Measurements from ENCODE around the gene MACROD2. TPM values are rescaled to one million over a fixed set of nuclear protein-coding genes. Genes with fewer than 3 reads are reported as not detected.

MACROD2 gene
- polyA plus RNA-seq, 1 donor from 2014 or later: 23.2 TPM

DNA sequence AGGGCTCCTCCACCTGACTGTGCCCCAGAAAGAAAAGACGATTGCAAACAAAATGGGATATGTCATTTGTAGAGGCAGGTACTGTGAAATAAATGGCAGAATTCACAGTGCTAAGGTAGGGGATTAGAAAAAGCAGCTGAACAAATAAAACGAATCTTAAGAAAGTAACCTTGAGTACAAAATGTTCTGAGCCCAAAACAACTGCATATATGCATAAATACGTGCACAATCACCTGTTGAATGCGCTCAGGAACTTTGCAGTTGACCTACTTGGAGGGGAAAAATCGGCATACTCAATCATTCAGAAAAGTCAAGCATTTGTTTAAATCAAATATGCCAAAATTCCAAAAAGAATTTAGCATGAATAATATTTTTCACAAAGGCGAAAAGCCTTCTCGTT lies 1114.2 kb downstream of the MACROD2 start:
- Histone ChIP-seq H3K9me2 (ENCODE audit: insufficient read depth, low read length) (no peaks in the 10 kb centered on the region), H3K9ac (ENCODE audit: low read length) (no peak overlapping the region), H3K4me2 (ENCODE audit: low read length) (no peak overlapping the region), H3K79me2 (replicated peaks; ENCODE audit: insufficient read depth, low read length) (no peaks in the 10 kb centered on the region), H3K27me3 (ENCODE audit: insufficient read depth, low read depth, low read length) (no peaks in the 10 kb centered on the region), H3K4me3 (ENCODE audit: low read length) (no peak overlapping the region), H3F3A (ENCODE audit: insufficient read depth, low read length, poor library complexity, severe bottlenecking) (no peaks in the 10 kb centered on the region), H3K27ac (ENCODE audit: low read length) (no peak overlapping the region), H3K36me3 (ENCODE audit: insufficient read depth, low read length) (no peaks in the 10 kb centered on the region), H2AFZ (ENCODE audit: low read depth, low read length) (no peak overlapping the region), H3K9me3 (ENCODE audit: low read length) (no peaks in the 10 kb centered on the region), H4K20me1 (ENCODE audit: insufficient read depth) (no peaks in the 10 kb centered on the region)
- TF ChIP-seq, protein P1, sequence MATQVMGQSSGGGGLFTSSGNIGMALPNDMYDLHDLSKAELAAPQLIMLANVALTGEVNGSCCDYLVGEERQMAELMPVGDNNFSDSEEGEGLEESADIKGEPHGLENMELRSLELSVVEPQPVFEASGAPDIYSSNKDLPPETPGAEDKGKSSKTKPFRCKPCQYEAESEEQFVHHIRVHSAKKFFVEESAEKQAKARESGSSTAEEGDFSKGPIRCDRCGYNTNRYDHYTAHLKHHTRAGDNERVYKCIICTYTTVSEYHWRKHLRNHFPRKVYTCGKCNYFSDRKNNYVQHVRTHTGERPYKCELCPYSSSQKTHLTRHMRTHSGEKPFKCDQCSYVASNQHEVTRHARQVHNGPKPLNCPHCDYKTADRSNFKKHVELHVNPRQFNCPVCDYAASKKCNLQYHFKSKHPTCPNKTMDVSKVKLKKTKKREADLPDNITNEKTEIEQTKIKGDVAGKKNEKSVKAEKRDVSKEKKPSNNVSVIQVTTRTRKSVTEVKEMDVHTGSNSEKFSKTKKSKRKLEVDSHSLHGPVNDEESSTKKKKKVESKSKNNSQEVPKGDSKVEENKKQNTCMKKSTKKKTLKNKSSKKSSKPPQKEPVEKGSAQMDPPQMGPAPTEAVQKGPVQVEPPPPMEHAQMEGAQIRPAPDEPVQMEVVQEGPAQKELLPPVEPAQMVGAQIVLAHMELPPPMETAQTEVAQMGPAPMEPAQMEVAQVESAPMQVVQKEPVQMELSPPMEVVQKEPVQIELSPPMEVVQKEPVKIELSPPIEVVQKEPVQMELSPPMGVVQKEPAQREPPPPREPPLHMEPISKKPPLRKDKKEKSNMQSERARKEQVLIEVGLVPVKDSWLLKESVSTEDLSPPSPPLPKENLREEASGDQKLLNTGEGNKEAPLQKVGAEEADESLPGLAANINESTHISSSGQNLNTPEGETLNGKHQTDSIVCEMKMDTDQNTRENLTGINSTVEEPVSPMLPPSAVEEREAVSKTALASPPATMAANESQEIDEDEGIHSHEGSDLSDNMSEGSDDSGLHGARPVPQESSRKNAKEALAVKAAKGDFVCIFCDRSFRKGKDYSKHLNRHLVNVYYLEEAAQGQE (IDR thresholded peaks at IDR 0.05; ENCODE audit: borderline replicate concordance): no peak
- TF ChIP-seq RAD21 (conservative IDR thresholded peaks at IDR 0.05): no peak
- TF ChIP-seq POLR2AphosphoS5 (IDR thresholded peaks at IDR 0.05): no peak
- TF ChIP-seq TAF1 (IDR thresholded peaks at IDR 0.05; ENCODE audit: low read depth): no peak
- TF ChIP-seq, protein P2, sequence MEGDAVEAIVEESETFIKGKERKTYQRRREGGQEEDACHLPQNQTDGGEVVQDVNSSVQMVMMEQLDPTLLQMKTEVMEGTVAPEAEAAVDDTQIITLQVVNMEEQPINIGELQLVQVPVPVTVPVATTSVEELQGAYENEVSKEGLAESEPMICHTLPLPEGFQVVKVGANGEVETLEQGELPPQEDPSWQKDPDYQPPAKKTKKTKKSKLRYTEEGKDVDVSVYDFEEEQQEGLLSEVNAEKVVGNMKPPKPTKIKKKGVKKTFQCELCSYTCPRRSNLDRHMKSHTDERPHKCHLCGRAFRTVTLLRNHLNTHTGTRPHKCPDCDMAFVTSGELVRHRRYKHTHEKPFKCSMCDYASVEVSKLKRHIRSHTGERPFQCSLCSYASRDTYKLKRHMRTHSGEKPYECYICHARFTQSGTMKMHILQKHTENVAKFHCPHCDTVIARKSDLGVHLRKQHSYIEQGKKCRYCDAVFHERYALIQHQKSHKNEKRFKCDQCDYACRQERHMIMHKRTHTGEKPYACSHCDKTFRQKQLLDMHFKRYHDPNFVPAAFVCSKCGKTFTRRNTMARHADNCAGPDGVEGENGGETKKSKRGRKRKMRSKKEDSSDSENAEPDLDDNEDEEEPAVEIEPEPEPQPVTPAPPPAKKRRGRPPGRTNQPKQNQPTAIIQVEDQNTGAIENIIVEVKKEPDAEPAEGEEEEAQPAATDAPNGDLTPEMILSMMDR (IDR thresholded peaks at IDR 0.05; ENCODE audit: poor library complexity, severe bottlenecking): no peak
- no peak for TF ChIP-seq MXI1 (conservative IDR thresholded peaks at IDR 0.05; ENCODE audit: poor library complexity, severe bottlenecking)
- no peak for TF ChIP-seq EP300 (conservative IDR thresholded peaks at IDR 0.05; ENCODE audit: poor library complexity, severe bottlenecking)
- no peak for TF ChIP-seq EZH2 (IDR thresholded peaks at IDR 0.05; ENCODE audit: borderline replicate concordance, insufficient read depth, low read length, poor library complexity, severe bottlenecking)
- no peak for TF ChIP-seq SMC3 (conservative IDR thresholded peaks at IDR 0.05; ENCODE audit: poor library complexity)

DNA sequence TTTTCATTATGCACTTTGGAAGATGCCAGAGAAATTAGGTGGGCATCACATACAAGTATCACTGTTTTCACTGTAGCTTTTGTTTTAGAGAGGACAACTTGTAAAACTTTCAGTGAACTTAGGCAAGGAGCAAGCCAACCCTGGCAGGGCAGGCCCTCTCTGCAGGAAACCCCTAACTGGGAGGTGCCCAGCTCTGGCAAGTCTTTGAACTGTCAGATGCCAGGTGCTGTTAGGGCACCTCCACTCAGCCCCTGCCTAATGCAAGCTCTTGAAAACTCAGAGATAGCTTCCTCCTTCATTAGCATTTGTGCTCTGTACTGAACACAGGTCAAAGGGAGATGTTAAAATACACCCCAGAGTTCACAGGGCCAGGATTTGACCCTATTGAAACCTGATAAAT lies 1116.3 kb downstream of the MACROD2 start:
- Histone ChIP-seq H4K20me1 (ENCODE audit: insufficient read depth) (no peaks in the 10 kb centered on the region), H3K9me3 (ENCODE audit: low read length) (no peaks in the 10 kb centered on the region), H3K79me2 (replicated peaks; ENCODE audit: insufficient read depth, low read length) (no peaks in the 10 kb centered on the region), H3K27me3 (ENCODE audit: insufficient read depth, low read depth, low read length) (no peaks in the 10 kb centered on the region), H3K4me3 (ENCODE audit: low read length) (no peak overlapping the region), H3F3A (ENCODE audit: insufficient read depth, low read length, poor library complexity, severe bottlenecking) (no peaks in the 10 kb centered on the region), H3K9ac (ENCODE audit: low read length) (no peak overlapping the region), H3K27ac (ENCODE audit: low read length) (no peak overlapping the region), H2AFZ (ENCODE audit: low read depth, low read length) (no peak overlapping the region), H3K9me2 (ENCODE audit: insufficient read depth, low read length) (no peaks in the 10 kb centered on the region), H3K36me3 (ENCODE audit: insufficient read depth, low read length) (no peaks in the 10 kb centered on the region), H3K4me2 (ENCODE audit: low read length) (no peak overlapping the region)
- TF ChIP-seq, protein P2 (IDR thresholded peaks at IDR 0.05; ENCODE audit: poor library complexity, severe bottlenecking): no peak
- TF ChIP-seq MXI1 (conservative IDR thresholded peaks at IDR 0.05; ENCODE audit: poor library complexity, severe bottlenecking): no peak
- TF ChIP-seq POLR2AphosphoS5 (IDR thresholded peaks at IDR 0.05): no peak
- TF ChIP-seq SMC3 (conservative IDR thresholded peaks at IDR 0.05; ENCODE audit: poor library complexity): no peak
- TF ChIP-seq EZH2 (IDR thresholded peaks at IDR 0.05; ENCODE audit: borderline replicate concordance, insufficient read depth, low read length, poor library complexity, severe bottlenecking): no peak
- no peak for TF ChIP-seq RAD21 (conservative IDR thresholded peaks at IDR 0.05)
- TF ChIP-seq, protein P1 (IDR thresholded peaks at IDR 0.05; ENCODE audit: borderline replicate concordance): no peak
- no peak for TF ChIP-seq TAF1 (IDR thresholded peaks at IDR 0.05; ENCODE audit: low read depth)
- no peak for TF ChIP-seq EP300 (conservative IDR thresholded peaks at IDR 0.05; ENCODE audit: poor library complexity, severe bottlenecking)
